ENCODE results near the gene LZTFL1.

DNA sequence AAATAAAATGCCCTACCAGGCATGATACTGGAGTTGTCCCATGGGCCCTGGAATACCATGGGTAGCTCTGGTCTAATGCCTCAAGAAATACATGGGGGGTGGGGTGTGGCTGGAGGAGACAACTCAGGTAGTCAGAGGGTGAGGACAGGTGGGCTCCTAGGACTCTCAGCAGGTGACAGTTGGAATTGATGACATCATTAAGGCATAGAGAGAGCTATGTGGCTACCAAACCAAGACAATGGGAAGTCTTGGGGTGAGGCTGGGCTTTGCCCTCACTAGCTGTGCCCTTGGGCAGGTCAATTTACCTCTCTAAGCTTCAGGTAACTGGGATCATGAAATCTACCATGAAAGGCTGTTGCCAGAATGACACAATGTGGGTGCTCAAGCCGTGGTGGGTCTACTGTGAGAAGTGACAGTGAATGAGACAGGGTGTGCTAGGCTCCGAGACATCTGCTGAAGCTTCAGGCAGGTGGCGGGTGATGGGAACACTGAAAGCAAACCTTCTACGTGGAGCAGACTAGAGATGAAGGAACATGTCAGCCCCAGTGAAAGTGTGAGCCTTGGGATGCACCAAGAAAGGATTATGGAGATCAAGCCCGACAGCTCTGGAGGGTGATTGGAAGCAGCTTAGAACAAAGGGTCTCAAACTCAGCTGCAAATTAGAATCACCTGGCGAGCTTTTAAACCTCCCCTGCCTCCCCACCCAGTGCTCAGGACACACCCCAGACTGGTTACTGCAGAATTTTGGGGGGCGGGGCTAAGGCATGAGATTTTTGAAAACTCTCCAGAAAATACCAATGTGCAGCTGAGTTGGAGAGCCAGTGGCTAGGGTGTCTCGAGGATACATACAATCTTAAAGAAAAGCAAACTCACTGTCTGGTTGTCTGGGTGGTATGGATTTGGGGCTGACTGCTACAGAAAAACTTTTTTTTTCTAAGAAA is 67.1 kb downstream of the LZTFL1 start:
- TF ChIP-seq POLR2AphosphoS5 (IDR thresholded peaks at IDR 0.05; ENCODE audit: low read depth, low read length) (no peak), TAF1 (IDR thresholded peaks at IDR 0.05; ENCODE audit: borderline replicate concordance, low read depth, low read length) (no peak)

All from GM12892 (cell line).